ENCODE measurements around the gene PEX16.

DNA sequence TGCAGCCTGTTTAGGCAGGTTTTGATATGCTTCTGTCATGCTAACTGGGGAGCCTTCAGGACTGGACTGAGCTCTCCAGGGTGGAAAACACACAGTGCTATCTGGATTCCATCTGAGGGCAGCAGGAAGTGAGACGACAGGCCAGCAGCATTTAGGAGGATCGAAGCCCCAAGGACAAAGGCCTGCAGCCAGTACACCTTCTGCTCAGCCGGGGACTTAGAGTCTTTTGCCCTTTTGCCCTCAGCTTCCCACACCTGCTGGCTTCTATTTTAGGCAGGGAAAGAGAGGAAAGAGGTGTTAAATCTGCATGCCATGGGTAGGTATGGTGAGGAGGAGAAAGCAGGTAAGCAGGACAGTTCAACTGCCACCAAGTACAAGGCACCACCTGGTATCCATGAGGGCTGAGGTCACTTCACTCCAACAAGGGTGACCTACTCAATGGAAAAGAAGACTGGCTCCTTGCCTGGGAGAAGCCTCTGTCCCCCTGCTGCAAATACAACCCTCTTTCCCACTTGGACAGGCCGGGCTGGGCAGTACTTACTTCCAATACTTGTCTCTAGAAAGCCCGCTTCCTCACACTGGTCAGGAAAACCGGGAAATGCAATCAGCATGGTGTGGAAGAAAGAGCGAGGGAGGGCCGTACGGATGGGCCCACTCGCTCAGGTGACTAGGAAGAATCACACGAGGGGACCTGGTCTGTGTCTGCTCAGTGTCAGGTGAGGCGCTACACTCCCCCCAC is 17.1 kb upstream of the PEX16 start:
- no peak for TF ChIP-seq EZH2phosphoT487 (IDR thresholded peaks at IDR 0.05; ENCODE audit: borderline replicate concordance, low read depth, low read length)
- TF ChIP-seq, protein P1, sequence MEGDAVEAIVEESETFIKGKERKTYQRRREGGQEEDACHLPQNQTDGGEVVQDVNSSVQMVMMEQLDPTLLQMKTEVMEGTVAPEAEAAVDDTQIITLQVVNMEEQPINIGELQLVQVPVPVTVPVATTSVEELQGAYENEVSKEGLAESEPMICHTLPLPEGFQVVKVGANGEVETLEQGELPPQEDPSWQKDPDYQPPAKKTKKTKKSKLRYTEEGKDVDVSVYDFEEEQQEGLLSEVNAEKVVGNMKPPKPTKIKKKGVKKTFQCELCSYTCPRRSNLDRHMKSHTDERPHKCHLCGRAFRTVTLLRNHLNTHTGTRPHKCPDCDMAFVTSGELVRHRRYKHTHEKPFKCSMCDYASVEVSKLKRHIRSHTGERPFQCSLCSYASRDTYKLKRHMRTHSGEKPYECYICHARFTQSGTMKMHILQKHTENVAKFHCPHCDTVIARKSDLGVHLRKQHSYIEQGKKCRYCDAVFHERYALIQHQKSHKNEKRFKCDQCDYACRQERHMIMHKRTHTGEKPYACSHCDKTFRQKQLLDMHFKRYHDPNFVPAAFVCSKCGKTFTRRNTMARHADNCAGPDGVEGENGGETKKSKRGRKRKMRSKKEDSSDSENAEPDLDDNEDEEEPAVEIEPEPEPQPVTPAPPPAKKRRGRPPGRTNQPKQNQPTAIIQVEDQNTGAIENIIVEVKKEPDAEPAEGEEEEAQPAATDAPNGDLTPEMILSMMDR (conservative IDR thresholded peaks at IDR 0.05; ENCODE audit: low read length) = no peak

All from OCI-LY7 (cell line).